CD4-positive, alpha-beta T cell treated with Interferon alpha-2 for 1 hour (primary cell): Measurements from ENCODE around the gene SNX32.

Experiments used
- DNase-seq, 2 donors: peaks; one replicate each; pipeline ENCODE4 v3.0.0-alpha.2; 2020 to 2022

Gene SNX32

GRCh38 chr11:65857853-65858680 is 24.3 kb downstream of the SNX32 start, which contains the start of gene CFL1:
Gene CFL1, minus strand, starts transcription at chr11:65858180. Its CDS starts 81 bp downstream, at chr11:65858099.
- peak; percentile 97 to 98 for DNase-seq

- peak in 1 of 2 donors; percentile 38 for DNase-seq
These were observed 24.9 kb downstream of the SNX32 start for GRCh38 chr11:65858681-65859087.

- peak; percentile 97 to 98 for DNase-seq
These were observed 25.5 kb downstream of the SNX32 start for GRCh38 chr11:65859095-65859811.

GRCh38 chr11:65859812-65860277 is 26.1 kb downstream of the SNX32 start:
- DNase-seq: no peak

GRCh38 chr11:65860278-65861164 is 26.8 kb downstream of the SNX32 start, which contains the start of gene MUS81:
Gene MUS81, plus strand, starts transcription at chr11:65860433. Its CDS starts 321 bp downstream, at chr11:65860754.
- peak; percentile 94 to 97 for DNase-seq

- no peak for DNase-seq
These were observed 27.4 kb downstream of the SNX32 start for GRCh38 chr11:65861165-65861505.

- no peak for DNase-seq
These were observed 27.9 kb downstream of the SNX32 start for GRCh38 chr11:65861533-65862183.

GRCh38 chr11:65862191-65862735 is 28.5 kb downstream of the SNX32 start:
- no peak for DNase-seq

- DNase-seq: no peak
These were observed 29.5 kb downstream of the SNX32 start for GRCh38 chr11:65862941-65863888.

- no peak for DNase-seq
These were observed 30.3 kb downstream of the SNX32 start for GRCh38 chr11:65863889-65864705.

- no peak for DNase-seq
These were observed 31.1 kb downstream of the SNX32 start for GRCh38 chr11:65864706-65865471.

GRCh38 chr11:65865550-65866172 is 31.9 kb downstream of the SNX32 start:
- DNase-seq: no peak

GRCh38 chr11:65866509-65867283 is 32.9 kb downstream of the SNX32 start:
- DNase-seq: no peak

- DNase-seq: no peak
These were observed 33.7 kb downstream of the SNX32 start for GRCh38 chr11:65867284-65868071.

GRCh38 chr11:65868076-65868667 is 34.4 kb downstream of the SNX32 start:
- DNase-seq: peak in 1 of 2 donors; percentile 51

GRCh38 chr11:65868907-65869306 is 35.1 kb downstream of the SNX32 start:
- DNase-seq: no peak
